Activated T-helper 1 cell treated with anti-CD3 and anti-CD28 coated beads, Interleukin-12 subunit alpha, Interleukin-12 subunit beta, Interleukin-2, Interleukin-4 antibody, amounts not matched to agents 30 ng/mL and 10 ng/mL and 1 ng/mL, durations not matched to agents 14 hours and 24 hours and 36 hours (primary cell): Measurements from ENCODE around the gene PRKG1. TPM values are rescaled to one million over a fixed set of nuclear protein-coding genes. Genes with fewer than 3 reads are reported as not detected.
"Not testable (repeated sequence)": the region's sequence is repeated elsewhere in the genome, so short reads cannot be mapped to it uniquely, and the experiment has no call there.

ENCODE experiments used
- DNase-seq: peaks from one replicate; pipeline ENCODE4 v3.0.0; 2021; ENCODE audit warnings: low spot score
- H3K27ac Mint-ChIP-seq: one replicate; pipeline ENCODE4 v1.8.0; 2021; ENCODE audit warnings: mild to moderate bottlenecking, mixed read lengths
- H3K27me3 Mint-ChIP-seq: one replicate; pipeline ENCODE4 v1.8.0; 2022; ENCODE audit warnings: mild to moderate bottlenecking, moderate library complexity, mixed read lengths; ENCODE audit not compliant: insufficient read depth
- H3K36me3 Mint-ChIP-seq: one replicate; pipeline ENCODE4 v1.8.0; 2021; ENCODE audit warnings: low read depth, mixed read lengths
- H3K4me1 Mint-ChIP-seq: one replicate; pipeline ENCODE4 v1.8.0; 2021; ENCODE audit warnings: low read depth, mixed read lengths
- H3K4me3 Mint-ChIP-seq: one replicate; pipeline ENCODE4 v1.8.0; 2021; ENCODE audit warnings: mild to moderate bottlenecking, moderate library complexity, mixed read lengths
- H3K9me3 Mint-ChIP-seq: one replicate; pipeline ENCODE4 v1.8.0; 2021; ENCODE audit warnings: mixed read lengths
- intact Hi-C: fragments of 100-400 bp; cut with micrococcal nuclease; formaldehyde crosslinking; loops from one replicate; pipeline ENCODE4 v1.15.1; 2024
- total RNA-seq: library from RNA; stranded (reverse); gene quantifications from 2 replicates; pipeline ENCODE4 v1.2.3, GENCODE V29; 2022

PRKG1 gene
- total RNA-seq, 1 donor from 2014 or later = not detected

GRCh38 chr10:51260376-51260775 is 186.1 kb downstream of the PRKG1 start:
- intact Hi-C loops = no loop called here
- no peak overlapping the region for H3K27ac Mint-ChIP-seq
- no peak for DNase-seq
- H3K36me3 Mint-ChIP-seq = no peaks in the 10 kb centered on the region
- no peaks in the 10 kb centered on the region for H3K4me1 Mint-ChIP-seq
- no peaks in the 10 kb centered on the region for H3K9me3 Mint-ChIP-seq
- no peaks in the 10 kb centered on the region for H3K27me3 Mint-ChIP-seq
- no peak overlapping the region for H3K4me3 Mint-ChIP-seq

- Mint-ChIP-seq H3K4me3 (no peak overlapping the region), H3K4me1 (no peaks in the 10 kb centered on the region), H3K9me3 (no peaks in the 10 kb centered on the region), H3K36me3 (no peaks in the 10 kb centered on the region), H3K27ac (no peak overlapping the region), H3K27me3 (no peaks in the 10 kb centered on the region)
- no peak for DNase-seq
- intact Hi-C loops = no loop called here
These were observed 192.2 kb downstream of the PRKG1 start for GRCh38 chr10:51266496-51266895.

GRCh38 chr10:51267980-51268570 is 193.8 kb downstream of the PRKG1 start:
- H3K4me3 Mint-ChIP-seq, H3K27ac Mint-ChIP-seq, intact Hi-C loops, H3K27me3 Mint-ChIP-seq, H3K9me3 Mint-ChIP-seq, H3K36me3 Mint-ChIP-seq, H3K4me1 Mint-ChIP-seq, DNase-seq: not testable (repeated sequence)

- H3K9me3 Mint-ChIP-seq = no peaks in the 10 kb centered on the region
- DNase-seq = no peak
These were observed 195.5 kb downstream of the PRKG1 start for GRCh38 chr10:51269821-51270220.

GRCh38 chr10:51270936-51271530 is 196.7 kb downstream of the PRKG1 start:
- no peaks in the 10 kb centered on the region for H3K9me3 Mint-ChIP-seq
- intact Hi-C loops = no loop called here
- DNase-seq = no peak
- no peaks in the 10 kb centered on the region for H3K4me1 Mint-ChIP-seq
- H3K27me3 Mint-ChIP-seq = no peaks in the 10 kb centered on the region
- no peak overlapping the region for H3K27ac Mint-ChIP-seq
- no peak overlapping the region for H3K4me3 Mint-ChIP-seq
- no peaks in the 10 kb centered on the region for H3K36me3 Mint-ChIP-seq

More at GRCh38 chr10:51269821-51270220, 195.5 kb downstream of the PRKG1 start:
- Mint-ChIP-seq H3K4me1 (no peaks in the 10 kb centered on the region), H3K36me3 (no peaks in the 10 kb centered on the region), H3K27ac (no peak overlapping the region), H3K27me3 (no peaks in the 10 kb centered on the region), H3K4me3 (no peak overlapping the region)
- intact Hi-C loops = no loop called here

- H3K4me1 Mint-ChIP-seq, DNase-seq, intact Hi-C loops, H3K9me3 Mint-ChIP-seq, H3K27ac Mint-ChIP-seq, H3K27me3 Mint-ChIP-seq, H3K4me3 Mint-ChIP-seq, H3K36me3 Mint-ChIP-seq: not testable (repeated sequence)
These were observed 197.8 kb downstream of the PRKG1 start for GRCh38 chr10:51272099-51272498.

GRCh38 chr10:51272555-51272954 is 198.3 kb downstream of the PRKG1 start:
- H3K4me1 Mint-ChIP-seq = no peaks in the 10 kb centered on the region
- no peak overlapping the region for H3K4me3 Mint-ChIP-seq
- no peaks in the 10 kb centered on the region for H3K27me3 Mint-ChIP-seq
- intact Hi-C loops = no loop called here
- H3K9me3 Mint-ChIP-seq = no peaks in the 10 kb centered on the region
- DNase-seq = no peak
- no peaks in the 10 kb centered on the region for H3K36me3 Mint-ChIP-seq
- no peak overlapping the region for H3K27ac Mint-ChIP-seq

GRCh38 chr10:51273574-51273973 is 199.3 kb downstream of the PRKG1 start:
- Mint-ChIP-seq H3K4me1 (no peaks in the 10 kb centered on the region), H3K4me3 (no peak overlapping the region), H3K27ac (no peak overlapping the region), H3K27me3 (no peaks in the 10 kb centered on the region), H3K36me3 (no peaks in the 10 kb centered on the region), H3K9me3 (no peaks in the 10 kb centered on the region)
- intact Hi-C loops = no loop called here
- no peak for DNase-seq

GRCh38 chr10:51276097-51276496 is 201.8 kb downstream of the PRKG1 start:
- H3K36me3 Mint-ChIP-seq, H3K4me1 Mint-ChIP-seq, H3K27me3 Mint-ChIP-seq, intact Hi-C loops, H3K4me3 Mint-ChIP-seq, H3K9me3 Mint-ChIP-seq, DNase-seq, H3K27ac Mint-ChIP-seq: not testable (repeated sequence)

GRCh38 chr10:51281387-51281786 is 207.1 kb downstream of the PRKG1 start:
- H3K27ac Mint-ChIP-seq, H3K36me3 Mint-ChIP-seq, H3K27me3 Mint-ChIP-seq, intact Hi-C loops, DNase-seq, H3K4me1 Mint-ChIP-seq, H3K9me3 Mint-ChIP-seq, H3K4me3 Mint-ChIP-seq: not testable (repeated sequence)

GRCh38 chr10:51285601-51286000 is 211.3 kb downstream of the PRKG1 start:
- DNase-seq = no peak
- Mint-ChIP-seq H3K27ac (no peak overlapping the region), H3K27me3 (no peaks in the 10 kb centered on the region), H3K4me1 (no peaks in the 10 kb centered on the region), H3K9me3 (no peaks in the 10 kb centered on the region), H3K36me3 (no peaks in the 10 kb centered on the region), H3K4me3 (no peak overlapping the region)
- intact Hi-C loops = no loop called here

- Mint-ChIP-seq H3K27ac (no peak overlapping the region), H3K36me3 (no peaks in the 10 kb centered on the region), H3K4me1 (no peaks in the 10 kb centered on the region), H3K9me3 (no peaks in the 10 kb centered on the region), H3K4me3 (no peak overlapping the region), H3K27me3 (no peaks in the 10 kb centered on the region)
- intact Hi-C loops = no loop called here
- no peak for DNase-seq
These were observed 214.2 kb downstream of the PRKG1 start for GRCh38 chr10:51288511-51288910.

GRCh38 chr10:51289519-51289918 is 215.2 kb downstream of the PRKG1 start:
- peaks cover 2% of the 10 kb centered on the region for H3K27me3 Mint-ChIP-seq
- H3K4me1 Mint-ChIP-seq = no peaks in the 10 kb centered on the region
- no peaks in the 10 kb centered on the region for H3K36me3 Mint-ChIP-seq
- no peak overlapping the region for H3K4me3 Mint-ChIP-seq
- H3K27ac Mint-ChIP-seq = no peak overlapping the region
- H3K9me3 Mint-ChIP-seq = no peaks in the 10 kb centered on the region
- intact Hi-C loops = no loop called here
- DNase-seq = no peak

GRCh38 chr10:51291961-51292360 is 217.7 kb downstream of the PRKG1 start:
- H3K27me3 Mint-ChIP-seq = peaks cover 3% of the 10 kb centered on the region
- H3K36me3 Mint-ChIP-seq = no peaks in the 10 kb centered on the region
- H3K4me1 Mint-ChIP-seq = no peaks in the 10 kb centered on the region
- H3K9me3 Mint-ChIP-seq = no peaks in the 10 kb centered on the region
- intact Hi-C loops = no loop called here
- no peak overlapping the region for H3K27ac Mint-ChIP-seq
- no peak for DNase-seq
- H3K4me3 Mint-ChIP-seq = no peak overlapping the region
